Neural cell (in vitro differentiated cells): Measurements from ENCODE around the gene C14orf132. TPM values are rescaled to one million over a fixed set of nuclear protein-coding genes. Genes with fewer than 3 reads are reported as not detected.
"Not testable (repeated sequence)": the region's sequence is repeated elsewhere in the genome, so short reads cannot be mapped to it uniquely, and the experiment has no call there.

Experiments used
- H2AFZ ChIP-seq: fragments of 200-600, 300-800 bp; sonication (generic), shearing (Covaris generic); 2 replicates; pipeline ENCODE4 v1.6.0; 2014; ENCODE audit warnings: low read depth, mild to moderate bottlenecking, antibody characterized with exemption, low read length, moderate library complexity
- H3F3A ChIP-seq: fragments of 200-600 bp; shearing (Covaris generic); 2 replicates; pipeline ENCODE4 v1.6.1; 2016; ENCODE audit warnings: mild to moderate bottlenecking, moderate library complexity, mixed read lengths, antibody characterized with exemption, low read length; ENCODE audit not compliant: insufficient read depth, poor library complexity, severe bottlenecking
- H3K27ac ChIP-seq: fragments of 200-600, 300-800 bp; sonication (generic), shearing (Covaris generic); 2 replicates; pipeline ENCODE4 v1.5.1; 2014; ENCODE audit warnings: mild to moderate bottlenecking, low read length, moderate library complexity
- H3K27me3 ChIP-seq: fragments of 300-800, 200-600 bp; sonication (generic), shearing (Covaris generic); 2 replicates; pipeline ENCODE4 v1.6.0; 2014; ENCODE audit warnings: mild to moderate bottlenecking, low read depth, low read length, moderate library complexity; ENCODE audit not compliant: insufficient read depth
- H3K36me3 ChIP-seq: fragments of 300-800, 200-600 bp; sonication (generic), shearing (Covaris generic); 2 replicates; pipeline ENCODE4 v1.5.1; 2014; ENCODE audit warnings: mild to moderate bottlenecking, antibody characterized with exemption, low read length, moderate library complexity; ENCODE audit not compliant: insufficient read depth
- H3K4me2 ChIP-seq: fragments of 300-800, 200-600 bp; sonication (generic), shearing (Covaris generic); 2 replicates; pipeline ENCODE4 v1.6.0; 2014; ENCODE audit warnings: mild to moderate bottlenecking, low read length
- H3K4me3 ChIP-seq: fragments of 300-800, 200-600 bp; sonication (generic), shearing (Covaris generic); 2 replicates; pipeline ENCODE4 v1.5.1; 2014; ENCODE audit warnings: mild to moderate bottlenecking, low read length, moderate library complexity
- H3K79me2 ChIP-seq: fragments of 200-600 bp; shearing (Covaris generic); replicated peaks from 2 replicates; pipeline ENCODE4 v1.6.0; 2014; ENCODE audit warnings: mild to moderate bottlenecking, low read length, moderate library complexity; ENCODE audit not compliant: insufficient read depth
- H3K9ac ChIP-seq: fragments of 300-800, 200-600 bp; sonication (generic), shearing (Covaris generic); 2 replicates; pipeline ENCODE4 v1.6.1; 2016; ENCODE audit warnings: mild to moderate bottlenecking, low read length, mixed read lengths
- H3K9me2 ChIP-seq: fragments of 200-600 bp; shearing (Covaris generic); 2 replicates; pipeline ENCODE4 v1.6.1; 2016; ENCODE audit warnings: mild to moderate bottlenecking, low read length, mixed read lengths; ENCODE audit not compliant: insufficient read depth
- H3K9me3 ChIP-seq: fragments of 200-600, 300-800 bp; sonication (generic), shearing (Covaris generic); 2 replicates; pipeline ENCODE4 v1.6.1; 2016; ENCODE audit warnings: mild to moderate bottlenecking, mixed run types, low read length, moderate library complexity, mixed read lengths
- H4K20me1 ChIP-seq: fragments of 200-600 bp; shearing (Covaris generic); 2 replicates; pipeline ENCODE4 v1.6.1; 2016; ENCODE audit warnings: mild to moderate bottlenecking, mixed run types; ENCODE audit not compliant: insufficient read depth
- EP300 ChIP-seq: fragments of 450-650 bp; conservative IDR thresholded peaks from 2 replicates; pipeline ENCODE4 v1.6.1; 2014; ENCODE audit warnings: antibody characterized with exemption, mild to moderate bottlenecking, moderate library complexity; ENCODE audit not compliant: poor library complexity, severe bottlenecking
- EZH2 ChIP-seq: fragments of 200-600, 300-800 bp; shearing (Covaris generic), sonication (generic); IDR thresholded peaks from 2 replicates; pipeline ENCODE4 v1.6.1; 2014; ENCODE audit warnings: antibody characterized with exemption, low read length, borderline replicate concordance, mild to moderate bottlenecking; ENCODE audit not compliant: insufficient read depth, poor library complexity, severe bottlenecking
- MXI1 ChIP-seq: fragments of 450-650 bp; conservative IDR thresholded peaks from 2 replicates; pipeline ENCODE4 v1.6.1; 2014; ENCODE audit warnings: antibody characterized with exemption, mild to moderate bottlenecking; ENCODE audit not compliant: poor library complexity, severe bottlenecking
- POLR2AphosphoS5 ChIP-seq: IDR thresholded peaks from 2 replicates; pipeline ENCODE4 v1.6.1; 2012
- RAD21 ChIP-seq: fragments of 450-650 bp; conservative IDR thresholded peaks from 2 replicates; pipeline ENCODE4 v1.6.1; 2014; ENCODE audit warnings: antibody characterized with exemption, mild to moderate bottlenecking, moderate library complexity
- SMC3 ChIP-seq: fragments of 450-650 bp; conservative IDR thresholded peaks from 2 replicates; pipeline ENCODE4 v1.6.1; 2014; ENCODE audit warnings: antibody characterized with exemption, mild to moderate bottlenecking, moderate library complexity; ENCODE audit not compliant: poor library complexity
- TAF1 ChIP-seq: IDR thresholded peaks from 2 replicates; pipeline ENCODE4 v1.6.1; 2012; ENCODE audit warnings: low read depth
- polyA plus RNA-seq: library from polyadenylated mRNA; depleted of rRNA; stranded (reverse); fragments of >200 nt; gene quantifications from 2 replicates; pipeline ENCODE4 v1.2.3, GENCODE V29; 2014
- TF ChIP-seq, protein P1 (sequence below): IDR thresholded peaks from 2 replicates; pipeline ENCODE4 v1.6.1; 2012; ENCODE audit warnings: borderline replicate concordance
- TF ChIP-seq, protein P2 (sequence below): fragments of 450-650 bp; IDR thresholded peaks from 2 replicates; pipeline ENCODE4 v1.5.1; 2014; ENCODE audit warnings: antibody characterized with exemption, mild to moderate bottlenecking, moderate library complexity; ENCODE audit not compliant: poor library complexity, severe bottlenecking

The C14orf132 gene
- polyA plus RNA-seq, 1 donor from 2014 or later = 50.1 TPM

DNA sequence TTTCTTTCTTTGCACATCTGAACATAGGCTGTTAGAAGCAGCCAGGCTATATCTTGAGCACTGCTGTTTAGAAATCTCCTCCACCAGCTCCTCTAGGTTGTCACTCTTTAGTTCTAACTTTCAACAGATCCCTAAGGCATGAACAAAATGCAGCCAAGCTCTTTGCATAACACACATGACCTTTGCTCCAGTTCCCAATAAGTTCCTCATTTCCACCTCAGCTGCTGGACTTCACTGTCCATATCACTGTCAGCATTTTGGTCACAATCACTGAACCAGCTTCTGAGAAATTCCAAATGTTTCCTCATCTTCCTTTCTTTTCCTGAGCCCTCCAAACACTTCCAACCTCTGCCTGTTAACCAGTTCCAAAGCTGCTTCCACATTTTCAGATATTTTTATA is 27.6 kb upstream of the C14orf132 start:
- no peak overlapping the region for H3K4me2 ChIP-seq
- H3K36me3 ChIP-seq = no peaks in the 10 kb centered on the region
- no peaks in the 10 kb centered on the region for H3F3A ChIP-seq
- no peaks in the 10 kb centered on the region for H3K79me2 ChIP-seq
- no peak overlapping the region for H3K4me3 ChIP-seq
- H4K20me1 ChIP-seq = no peaks in the 10 kb centered on the region
- no peaks in the 10 kb centered on the region for H3K9me2 ChIP-seq
- H3K9me3 ChIP-seq = peaks cover 8% of the 10 kb centered on the region
- H3K27ac ChIP-seq = no peak overlapping the region
- H3K27me3 ChIP-seq = no peaks in the 10 kb centered on the region
- no peak overlapping the region for H3K9ac ChIP-seq
- H2AFZ ChIP-seq = no peak overlapping the region
- TF ChIP-seq EZH2 (no peak), RAD21 (no peak), POLR2AphosphoS5 (no peak), SMC3 (no peak)

DNA sequence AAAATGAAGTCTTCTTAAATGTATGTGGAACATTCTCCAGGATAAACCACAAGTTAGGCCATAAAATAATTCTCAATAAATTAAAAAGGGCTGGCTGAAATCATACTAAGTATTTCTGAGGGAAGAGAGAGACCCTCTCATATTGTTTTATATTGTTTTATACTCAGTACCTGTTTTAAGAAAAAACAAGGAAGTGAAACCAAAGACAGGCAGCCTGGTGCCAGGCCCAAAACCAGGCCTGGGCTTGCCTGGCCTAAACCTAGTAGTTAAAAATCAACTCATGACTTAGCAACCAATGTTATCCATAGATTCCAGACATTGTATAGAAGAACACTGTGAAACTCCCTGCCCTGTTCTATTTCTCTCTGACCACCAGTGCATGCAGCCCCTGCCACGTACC is 26.4 kb upstream of the C14orf132 start:
- not testable (repeated sequence) for H2AFZ ChIP-seq, H3K4me3 ChIP-seq, H3K79me2 ChIP-seq

DNA sequence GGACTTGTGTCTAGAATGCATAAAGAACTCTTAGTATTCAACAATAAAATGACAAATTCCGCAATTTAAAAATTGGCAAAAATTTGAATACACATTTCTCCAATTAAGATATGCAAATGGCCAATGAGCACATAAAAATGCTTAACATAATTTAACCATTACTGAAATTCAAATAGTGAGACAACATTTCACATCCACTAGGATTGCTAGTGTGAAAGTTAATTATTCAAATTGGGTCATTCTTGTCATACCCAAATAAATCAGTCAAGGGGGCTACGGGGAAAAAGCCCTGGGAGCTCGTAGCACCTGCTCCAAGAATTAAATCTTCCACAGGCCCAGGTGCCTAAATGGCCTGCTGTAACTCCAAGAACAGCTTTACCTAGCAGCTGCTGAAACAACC is 25.0 kb upstream of the C14orf132 start:
- Histone ChIP-seq H3K4me3 (no peak overlapping the region), H4K20me1 (no peaks in the 10 kb centered on the region), H3F3A (no peaks in the 10 kb centered on the region), H2AFZ (no peak overlapping the region), H3K79me2 (no peaks in the 10 kb centered on the region), H3K9me3 (peaks cover 8% of the 10 kb centered on the region), H3K27me3 (no peaks in the 10 kb centered on the region), H3K27ac (no peak overlapping the region), H3K9me2 (no peaks in the 10 kb centered on the region), H3K36me3 (no peaks in the 10 kb centered on the region), H3K4me2 (no peak overlapping the region), H3K9ac (no peak overlapping the region)
- TF ChIP-seq TAF1 (no peak), SMC3 (no peak), POLR2AphosphoS5 (no peak), RAD21 (no peak), EZH2 (no peak), MXI1 (no peak), EP300 (no peak)
- TF ChIP-seq, protein P1, sequence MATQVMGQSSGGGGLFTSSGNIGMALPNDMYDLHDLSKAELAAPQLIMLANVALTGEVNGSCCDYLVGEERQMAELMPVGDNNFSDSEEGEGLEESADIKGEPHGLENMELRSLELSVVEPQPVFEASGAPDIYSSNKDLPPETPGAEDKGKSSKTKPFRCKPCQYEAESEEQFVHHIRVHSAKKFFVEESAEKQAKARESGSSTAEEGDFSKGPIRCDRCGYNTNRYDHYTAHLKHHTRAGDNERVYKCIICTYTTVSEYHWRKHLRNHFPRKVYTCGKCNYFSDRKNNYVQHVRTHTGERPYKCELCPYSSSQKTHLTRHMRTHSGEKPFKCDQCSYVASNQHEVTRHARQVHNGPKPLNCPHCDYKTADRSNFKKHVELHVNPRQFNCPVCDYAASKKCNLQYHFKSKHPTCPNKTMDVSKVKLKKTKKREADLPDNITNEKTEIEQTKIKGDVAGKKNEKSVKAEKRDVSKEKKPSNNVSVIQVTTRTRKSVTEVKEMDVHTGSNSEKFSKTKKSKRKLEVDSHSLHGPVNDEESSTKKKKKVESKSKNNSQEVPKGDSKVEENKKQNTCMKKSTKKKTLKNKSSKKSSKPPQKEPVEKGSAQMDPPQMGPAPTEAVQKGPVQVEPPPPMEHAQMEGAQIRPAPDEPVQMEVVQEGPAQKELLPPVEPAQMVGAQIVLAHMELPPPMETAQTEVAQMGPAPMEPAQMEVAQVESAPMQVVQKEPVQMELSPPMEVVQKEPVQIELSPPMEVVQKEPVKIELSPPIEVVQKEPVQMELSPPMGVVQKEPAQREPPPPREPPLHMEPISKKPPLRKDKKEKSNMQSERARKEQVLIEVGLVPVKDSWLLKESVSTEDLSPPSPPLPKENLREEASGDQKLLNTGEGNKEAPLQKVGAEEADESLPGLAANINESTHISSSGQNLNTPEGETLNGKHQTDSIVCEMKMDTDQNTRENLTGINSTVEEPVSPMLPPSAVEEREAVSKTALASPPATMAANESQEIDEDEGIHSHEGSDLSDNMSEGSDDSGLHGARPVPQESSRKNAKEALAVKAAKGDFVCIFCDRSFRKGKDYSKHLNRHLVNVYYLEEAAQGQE = no peak
- TF ChIP-seq, protein P2, sequence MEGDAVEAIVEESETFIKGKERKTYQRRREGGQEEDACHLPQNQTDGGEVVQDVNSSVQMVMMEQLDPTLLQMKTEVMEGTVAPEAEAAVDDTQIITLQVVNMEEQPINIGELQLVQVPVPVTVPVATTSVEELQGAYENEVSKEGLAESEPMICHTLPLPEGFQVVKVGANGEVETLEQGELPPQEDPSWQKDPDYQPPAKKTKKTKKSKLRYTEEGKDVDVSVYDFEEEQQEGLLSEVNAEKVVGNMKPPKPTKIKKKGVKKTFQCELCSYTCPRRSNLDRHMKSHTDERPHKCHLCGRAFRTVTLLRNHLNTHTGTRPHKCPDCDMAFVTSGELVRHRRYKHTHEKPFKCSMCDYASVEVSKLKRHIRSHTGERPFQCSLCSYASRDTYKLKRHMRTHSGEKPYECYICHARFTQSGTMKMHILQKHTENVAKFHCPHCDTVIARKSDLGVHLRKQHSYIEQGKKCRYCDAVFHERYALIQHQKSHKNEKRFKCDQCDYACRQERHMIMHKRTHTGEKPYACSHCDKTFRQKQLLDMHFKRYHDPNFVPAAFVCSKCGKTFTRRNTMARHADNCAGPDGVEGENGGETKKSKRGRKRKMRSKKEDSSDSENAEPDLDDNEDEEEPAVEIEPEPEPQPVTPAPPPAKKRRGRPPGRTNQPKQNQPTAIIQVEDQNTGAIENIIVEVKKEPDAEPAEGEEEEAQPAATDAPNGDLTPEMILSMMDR = no peak

More for the DNA sequence above, 26.4 kb upstream of the C14orf132 start:
- not testable (repeated sequence) for H3K9me2 ChIP-seq, H3K9ac ChIP-seq, H3K27ac ChIP-seq, H3K36me3 ChIP-seq, H3F3A ChIP-seq, H3K9me3 ChIP-seq, H3K27me3 ChIP-seq, H3K4me2 ChIP-seq, H4K20me1 ChIP-seq
